Vagina (tissue), 2 donors: ENCODE results near the gene ODAD2. TPM values are rescaled to one million over a fixed set of nuclear protein-coding genes. Genes with fewer than 3 reads are reported as not detected.

Experiments
- DNase-seq, 2 donors: peaks; one replicate each; pipeline ENCODE4 v3.0.0-alpha.2; 2017; ENCODE audit errors: extremely low spot score in 2 of 2
- H3K27ac ChIP-seq: fragments of 200-600 bp; sonication (generic); one replicate; pipeline ENCODE4 v1.5.1; 2019
- H3K27me3 ChIP-seq: fragments of 200-600 bp; sonication (generic); one replicate; pipeline ENCODE4 v1.5.1; 2019
- H3K36me3 ChIP-seq, 2 donors: fragments of 200-600 bp; sonication (generic); one replicate each; pipeline ENCODE4 v1.5.1; 2017 to 2019
- H3K4me1 ChIP-seq: fragments of 200-600 bp; sonication (generic); one replicate; pipeline ENCODE4 v1.5.1; 2019
- H3K4me3 ChIP-seq, 2 donors: fragments of 200-600 bp; sonication (generic); 1 replicate in 1 of 2; 2 replicates in 1 of 2; pipeline ENCODE4 v1.5.1; 2016 to 2019
- H3K9me3 ChIP-seq: fragments of 200-600 bp; sonication (generic); one replicate; pipeline ENCODE4 v1.5.1; 2019
- POLR2A ChIP-seq, 2 donors: fragments of 450-650 bp; IDR thresholded peaks; one replicate each; pipeline ENCODE4 v1.6.1; 2017; ENCODE audit warnings: antibody characterized with exemption in 2 of 2, mild to moderate bottlenecking in 2 of 2, moderate library complexity in 2 of 2
- POLR2AphosphoS5 ChIP-seq, 2 donors: sonication (generic); formaldehyde crosslinking; IDR thresholded peaks; one replicate each; pipeline ENCODE4 v1.9.0; 2017; ENCODE audit warnings: antibody characterized with exemption in 2 of 2, mild to moderate bottlenecking in 2 of 2, low read depth in 1 of 2; ENCODE audit not compliant: insufficient read depth in 1 of 2
- intact Hi-C: fragments of 100-400 bp; cut with DNase I; formaldehyde crosslinking; loops from one replicate; pipeline ENCODE4 v1.15.1; 2023
- total RNA-seq: library from RNA; depleted of rRNA; stranded (reverse); fragments of >200 nt; gene quantifications from one replicate; pipeline ENCODE4 v1.2.3, GENCODE V29; 2016
- TF ChIP-seq, protein P1 (sequence below), 3 experiments: fragments of 450-650 bp in 2 of 3; fragments of 200-600 bp in 1 of 3; sonication (generic) in 1 of 3; IDR thresholded peaks; one replicate each; pipeline ENCODE4 v1.5.1; 2017 to 2019; ENCODE audit warnings: antibody characterized with exemption in 3 of 3, mild to moderate bottlenecking in 2 of 3, moderate library complexity in 2 of 3

The ODAD2 gene
- total RNA-seq, 1 donor from 2014 or later, result 0.25 TPM

GRCh38 chr10:28020993-28021982, 22.4 kb upstream of the ODAD2 start:
- no peaks in the 10 kb centered on the region for H3K36me3 ChIP-seq
- H3K27me3 ChIP-seq, result no peaks in the 10 kb centered on the region
- H3K4me3 ChIP-seq, result no peak overlapping the region
- intact Hi-C loops, result no loop called here
- no peak overlapping the region for H3K27ac ChIP-seq
- no peak for DNase-seq
- no peaks in the 10 kb centered on the region for H3K4me1 ChIP-seq
- TF ChIP-seq, protein P1, sequence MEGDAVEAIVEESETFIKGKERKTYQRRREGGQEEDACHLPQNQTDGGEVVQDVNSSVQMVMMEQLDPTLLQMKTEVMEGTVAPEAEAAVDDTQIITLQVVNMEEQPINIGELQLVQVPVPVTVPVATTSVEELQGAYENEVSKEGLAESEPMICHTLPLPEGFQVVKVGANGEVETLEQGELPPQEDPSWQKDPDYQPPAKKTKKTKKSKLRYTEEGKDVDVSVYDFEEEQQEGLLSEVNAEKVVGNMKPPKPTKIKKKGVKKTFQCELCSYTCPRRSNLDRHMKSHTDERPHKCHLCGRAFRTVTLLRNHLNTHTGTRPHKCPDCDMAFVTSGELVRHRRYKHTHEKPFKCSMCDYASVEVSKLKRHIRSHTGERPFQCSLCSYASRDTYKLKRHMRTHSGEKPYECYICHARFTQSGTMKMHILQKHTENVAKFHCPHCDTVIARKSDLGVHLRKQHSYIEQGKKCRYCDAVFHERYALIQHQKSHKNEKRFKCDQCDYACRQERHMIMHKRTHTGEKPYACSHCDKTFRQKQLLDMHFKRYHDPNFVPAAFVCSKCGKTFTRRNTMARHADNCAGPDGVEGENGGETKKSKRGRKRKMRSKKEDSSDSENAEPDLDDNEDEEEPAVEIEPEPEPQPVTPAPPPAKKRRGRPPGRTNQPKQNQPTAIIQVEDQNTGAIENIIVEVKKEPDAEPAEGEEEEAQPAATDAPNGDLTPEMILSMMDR (IDR thresholded peaks at IDR 0.05), result no peak
- no peak for TF ChIP-seq POLR2AphosphoS5 (IDR thresholded peaks at IDR 0.05; ENCODE audit: insufficient read depth in 1 of 2, low read depth in 1 of 2)
- no peak for TF ChIP-seq POLR2A (IDR thresholded peaks at IDR 0.05)
- H3K9me3 ChIP-seq, result no peaks in the 10 kb centered on the region

- no peaks in the 10 kb centered on the region for H3K36me3 ChIP-seq
- intact Hi-C loops, result no loop called here
- no peak for DNase-seq
- no peaks in the 10 kb centered on the region for H3K27me3 ChIP-seq
- no peak overlapping the region for H3K4me3 ChIP-seq
- H3K9me3 ChIP-seq, result no peaks in the 10 kb centered on the region
- TF ChIP-seq POLR2A (IDR thresholded peaks at IDR 0.05) (no peak), POLR2AphosphoS5 (IDR thresholded peaks at IDR 0.05; ENCODE audit: insufficient read depth in 1 of 2, low read depth in 1 of 2) (peak in 1 of 2 donors; percentile 33)
- TF ChIP-seq, protein P1 (IDR thresholded peaks at IDR 0.05), result no peak
- no peaks in the 10 kb centered on the region for H3K4me1 ChIP-seq
- no peak overlapping the region for H3K27ac ChIP-seq
Observed at GRCh38 chr10:28020080-28020860, 21.4 kb upstream of the ODAD2 start.

DNA sequence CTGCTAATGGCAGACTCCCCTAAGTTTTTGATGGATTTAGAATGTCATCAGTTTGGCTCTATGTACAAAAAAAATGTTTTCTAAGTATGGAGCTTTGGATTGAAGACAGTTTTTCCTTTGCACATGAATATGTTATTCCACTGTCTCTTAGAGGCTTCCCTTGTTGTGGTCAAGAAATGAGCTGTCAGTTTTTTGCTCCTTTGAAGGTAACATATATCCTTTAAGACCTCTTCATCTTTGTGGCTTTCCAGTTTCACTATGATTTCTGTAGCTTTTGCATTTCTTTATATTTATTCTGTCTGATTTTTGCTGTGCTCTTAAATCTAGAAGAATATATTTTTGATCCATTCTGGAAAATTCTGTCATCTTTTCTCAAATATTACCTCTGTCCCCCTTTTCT, 15.8 kb upstream of the ODAD2 start:
- DNase-seq, result no peak
- Histone ChIP-seq H3K27ac (no peak overlapping the region), H3K4me1 (no peaks in the 10 kb centered on the region), H3K27me3 (no peaks in the 10 kb centered on the region), H3K36me3 (no peaks in the 10 kb centered on the region), H3K9me3 (no peaks in the 10 kb centered on the region), H3K4me3 (no peak overlapping the region)
- TF ChIP-seq, protein P1 (IDR thresholded peaks at IDR 0.05), result no peak
- TF ChIP-seq POLR2A (IDR thresholded peaks at IDR 0.05), result no peak
- intact Hi-C loops, result no loop called here

DNA sequence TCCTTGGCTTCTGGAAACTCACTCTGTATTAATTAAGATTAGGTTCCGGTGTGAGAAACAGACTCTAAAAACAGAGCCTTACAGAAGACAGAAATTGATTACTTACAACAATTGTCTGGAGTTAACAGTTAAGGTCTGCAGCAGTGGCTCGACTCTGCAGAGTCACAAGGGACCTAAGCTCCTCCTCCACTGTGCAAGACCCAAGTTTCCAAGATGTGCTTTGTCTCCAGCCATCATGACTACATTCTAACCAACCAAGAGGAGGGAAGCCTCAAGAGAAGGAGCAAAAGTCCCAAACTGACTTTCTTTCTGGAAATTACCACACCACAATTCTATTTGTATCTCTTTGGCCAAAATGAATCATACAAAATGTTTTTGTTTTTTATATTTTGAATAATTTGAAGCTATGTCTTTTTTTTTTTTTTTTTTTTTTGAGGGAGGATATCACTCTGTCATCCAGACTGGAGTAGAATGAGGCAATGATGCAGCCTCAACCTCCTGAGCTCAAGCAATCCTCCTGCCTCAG, 14.2 kb upstream of the ODAD2 start:
- intact Hi-C loops, result no loop called here
- no peak for TF ChIP-seq POLR2A (IDR thresholded peaks at IDR 0.05)
- Histone ChIP-seq H3K36me3 (no peaks in the 10 kb centered on the region), H3K4me1 (no peaks in the 10 kb centered on the region), H3K27me3 (no peaks in the 10 kb centered on the region), H3K4me3 (no peak overlapping the region), H3K27ac (no peak overlapping the region), H3K9me3 (no peaks in the 10 kb centered on the region)
- no peak for DNase-seq

DNA sequence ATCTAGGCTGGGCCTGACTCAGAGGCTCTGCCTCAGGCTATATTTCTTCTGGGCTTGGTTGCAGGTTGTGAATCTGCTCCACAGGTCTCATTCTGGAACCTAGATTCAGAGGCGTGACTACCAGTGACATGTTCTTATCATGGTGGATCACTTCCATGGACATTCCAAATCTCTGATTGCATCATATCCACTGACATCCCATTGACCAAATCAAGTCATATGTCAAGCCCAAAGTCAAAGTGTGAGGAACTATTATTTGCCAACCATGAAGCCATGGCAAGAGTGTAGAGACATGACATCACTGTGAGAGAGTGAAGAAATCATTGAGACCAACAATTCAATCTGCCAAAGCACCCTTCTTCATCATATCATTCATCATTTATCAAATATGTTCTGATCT, 11.9 kb upstream of the ODAD2 start:
- Histone ChIP-seq H3K4me3 (no peak overlapping the region), H3K27ac (no peak overlapping the region), H3K4me1 (no peaks in the 10 kb centered on the region), H3K27me3 (no peaks in the 10 kb centered on the region), H3K9me3 (no peaks in the 10 kb centered on the region), H3K36me3 (no peaks in the 10 kb centered on the region)
- intact Hi-C loops, result no loop called here
- TF ChIP-seq POLR2AphosphoS5 (IDR thresholded peaks at IDR 0.05; ENCODE audit: insufficient read depth in 1 of 2, low read depth in 1 of 2), result no peak
- no peak for TF ChIP-seq POLR2A (IDR thresholded peaks at IDR 0.05)
- TF ChIP-seq, protein P1 (IDR thresholded peaks at IDR 0.05), result no peak
- no peak for DNase-seq
